Fibroblast of gingiva (primary cell): ENCODE results near the gene LAMA3.
A peak's percentile ranks its signal among the peaks of the same experiment; 100 is the strongest.

Experiments
- DNase-seq: peaks from one replicate; pipeline ENCODE4 v3.0.0-alpha.2; 2011; ENCODE audit warnings: low read depth

LAMA3 gene

DNA sequence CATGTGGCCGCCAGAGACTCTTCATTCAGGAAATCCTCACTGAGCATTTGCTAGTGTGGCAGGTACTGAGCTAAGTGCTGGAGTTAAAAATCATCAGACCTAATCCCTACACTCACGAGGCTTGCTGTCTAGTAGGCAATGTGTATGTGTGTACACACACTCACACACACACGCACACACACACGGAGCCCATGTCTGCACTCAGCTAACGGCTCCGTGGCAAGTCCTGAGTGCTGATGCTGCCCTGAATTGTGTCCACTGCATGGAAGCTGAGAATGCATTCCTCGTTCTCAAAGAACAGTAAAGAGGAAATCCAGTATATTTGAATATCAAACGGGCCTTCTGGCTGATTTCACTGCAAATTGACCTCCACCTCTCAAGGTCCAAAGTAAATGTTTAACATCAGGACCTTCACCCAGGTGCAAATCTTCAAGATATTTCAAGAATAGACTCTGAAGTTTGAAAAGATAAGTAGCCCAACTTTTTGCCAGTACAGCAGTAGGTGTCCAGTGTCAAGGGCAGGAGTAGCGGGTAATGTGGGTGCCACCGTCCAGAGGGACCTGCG, 189.2 kb downstream of the LAMA3 start:
- DNase-seq: no peak

GRCh38 chr18:23879126-23879525, 189.9 kb downstream of the LAMA3 start:
- DNase-seq: no peak

- no peak for DNase-seq
Measured at GRCh38 chr18:23879544-23879943, 190.3 kb downstream of the LAMA3 start.

DNA sequence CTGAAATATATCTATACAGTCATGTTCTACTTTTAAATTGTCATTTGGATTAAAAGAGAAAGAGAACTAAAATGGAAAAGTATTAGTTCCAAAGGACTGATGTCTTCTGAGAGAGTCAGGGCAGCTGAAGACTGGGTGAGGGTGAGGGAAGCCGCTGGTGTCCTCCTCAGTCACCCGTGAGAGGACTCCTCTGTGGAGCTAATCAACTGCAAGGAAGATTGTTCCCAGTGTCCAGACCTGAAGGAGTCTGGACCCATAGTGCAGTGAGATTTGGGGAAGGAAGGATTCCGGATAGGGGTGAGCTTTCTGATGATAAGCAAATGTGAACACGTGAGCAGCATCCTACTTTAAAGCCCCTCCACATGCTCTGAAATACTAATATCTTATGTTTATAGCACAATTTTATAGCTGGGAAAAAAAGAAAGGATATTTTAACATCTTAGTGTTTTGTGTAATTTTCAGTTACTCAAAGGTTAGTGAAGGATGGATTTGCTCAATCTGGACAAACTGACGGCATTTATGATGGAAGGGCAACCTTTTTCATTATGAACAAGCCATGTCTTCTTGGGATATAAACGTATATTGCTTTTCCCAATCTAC, 190.8 kb downstream of the LAMA3 start:
- DNase-seq: no peak

GRCh38 chr18:23880931-23881617, 191.8 kb downstream of the LAMA3 start:
- DNase-seq: no peak

GRCh38 chr18:23881778-23882177, 192.5 kb downstream of the LAMA3 start:
- DNase-seq: no peak

GRCh38 chr18:23882616-23883276, 193.5 kb downstream of the LAMA3 start:
- no peak for DNase-seq

- no peak for DNase-seq
Measured at GRCh38 chr18:23883277-23883790, 194.1 kb downstream of the LAMA3 start.

DNA sequence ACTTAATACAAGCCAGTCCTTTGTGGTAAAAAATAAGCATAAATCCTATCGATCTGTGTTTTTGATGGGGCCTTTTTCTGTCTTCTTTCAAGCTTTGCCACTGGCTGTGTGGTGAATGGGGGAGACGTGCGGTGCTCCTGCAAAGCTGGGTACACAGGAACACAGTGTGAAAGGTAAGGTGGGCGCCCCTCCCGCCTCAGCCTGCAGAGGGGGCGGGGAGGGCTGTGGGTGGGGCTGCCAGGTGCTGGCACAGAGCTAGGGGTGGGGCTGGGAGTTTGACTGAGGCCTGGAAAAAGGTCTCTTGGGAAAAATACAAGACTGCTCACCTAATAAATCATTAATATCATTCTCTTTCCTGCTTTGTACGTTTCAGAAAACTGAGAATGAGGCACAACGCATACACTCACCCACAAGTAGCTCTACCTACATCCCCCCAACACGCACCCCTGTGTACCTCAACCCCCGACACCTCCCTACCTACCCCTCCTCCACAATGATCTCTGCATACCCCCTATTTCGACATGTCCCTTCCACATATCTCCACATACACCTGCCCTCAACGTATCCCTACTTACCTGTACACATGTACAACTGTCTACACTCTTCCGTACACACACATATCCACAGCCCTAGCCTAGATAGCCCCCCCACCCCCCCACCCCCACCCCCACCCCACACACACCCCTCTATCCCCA, 195.6 kb downstream of the LAMA3 start:
- no peak for DNase-seq

DNA sequence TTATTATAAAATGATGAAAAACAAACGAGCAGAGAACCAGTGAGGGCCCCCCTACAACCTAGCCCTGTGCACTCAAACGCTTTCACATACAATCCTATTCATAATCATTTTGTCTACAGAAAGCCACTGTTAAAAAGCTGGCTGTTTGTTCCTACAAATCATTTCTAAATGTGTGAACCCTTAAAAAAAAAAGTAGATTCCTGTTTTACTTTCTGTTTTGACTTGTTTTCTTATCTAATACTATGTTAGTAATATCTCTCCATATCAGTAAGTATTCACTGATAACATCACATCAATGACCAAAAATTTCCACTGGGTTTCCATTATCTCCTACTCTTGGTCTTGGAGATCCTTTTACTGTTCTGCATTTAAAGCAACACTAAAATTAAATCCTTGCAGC, 196.5 kb downstream of the LAMA3 start:
- DNase-seq: no peak

DNA sequence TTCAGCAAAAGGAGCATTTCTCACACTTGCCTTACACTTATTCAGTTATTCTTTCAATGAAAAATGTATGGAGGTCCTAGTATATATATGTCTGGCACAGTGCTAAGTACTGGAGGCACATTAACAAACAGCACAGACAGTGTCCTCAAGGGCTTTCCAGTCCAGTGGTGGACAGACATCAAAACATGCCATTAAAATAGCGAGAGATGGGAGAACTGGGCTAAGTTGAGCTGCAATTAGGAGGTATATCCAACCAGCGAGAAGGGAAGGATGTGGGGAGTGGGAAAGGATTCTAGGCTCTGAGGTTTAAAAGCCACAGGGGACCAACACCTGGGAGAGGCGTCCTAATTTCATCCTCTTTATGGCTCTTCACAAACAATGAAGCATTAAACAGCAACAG, 197.8 kb downstream of the LAMA3 start:
- no peak for DNase-seq

- DNase-seq: peak; percentile 49
Measured at GRCh38 chr18:23887493-23887892, 198.2 kb downstream of the LAMA3 start.

DNA sequence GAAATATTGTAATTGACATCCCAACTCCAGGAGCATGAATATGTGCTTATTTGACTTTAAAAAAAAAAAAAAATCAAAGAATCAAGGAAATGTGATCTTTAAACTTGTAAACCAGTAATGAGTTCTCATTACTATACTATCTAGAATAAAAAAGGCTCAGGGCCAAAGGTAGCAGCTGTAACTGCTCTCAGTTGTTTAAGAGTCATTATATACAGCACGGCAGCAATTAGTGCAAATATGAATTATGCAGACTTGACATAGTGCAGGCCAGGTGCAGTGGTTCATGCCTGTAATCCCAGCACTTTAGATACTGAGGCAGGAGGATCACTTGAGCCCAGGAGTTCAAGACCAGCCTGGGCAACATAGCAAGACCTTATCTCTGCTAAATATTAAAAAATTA, 199.6 kb downstream of the LAMA3 start:
- no peak for DNase-seq

DNA sequence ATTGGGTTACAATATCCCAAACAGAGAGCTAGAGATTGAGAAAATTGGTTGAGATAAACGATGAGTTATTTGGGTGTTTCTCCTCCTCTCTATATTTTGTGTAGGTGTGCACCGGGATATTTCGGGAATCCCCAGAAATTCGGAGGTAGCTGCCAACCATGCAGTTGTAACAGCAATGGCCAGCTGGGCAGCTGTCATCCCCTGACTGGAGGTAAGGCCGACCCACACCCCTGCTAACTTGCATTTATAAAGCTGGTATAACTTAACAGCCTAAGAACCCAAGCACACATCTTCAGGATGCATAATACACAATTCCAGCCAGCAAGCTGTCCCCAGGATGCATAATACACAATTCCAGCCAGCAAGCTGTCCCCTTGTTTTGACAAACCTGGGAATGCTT, 200.7 kb downstream of the LAMA3 start:
- DNase-seq: no peak

DNA sequence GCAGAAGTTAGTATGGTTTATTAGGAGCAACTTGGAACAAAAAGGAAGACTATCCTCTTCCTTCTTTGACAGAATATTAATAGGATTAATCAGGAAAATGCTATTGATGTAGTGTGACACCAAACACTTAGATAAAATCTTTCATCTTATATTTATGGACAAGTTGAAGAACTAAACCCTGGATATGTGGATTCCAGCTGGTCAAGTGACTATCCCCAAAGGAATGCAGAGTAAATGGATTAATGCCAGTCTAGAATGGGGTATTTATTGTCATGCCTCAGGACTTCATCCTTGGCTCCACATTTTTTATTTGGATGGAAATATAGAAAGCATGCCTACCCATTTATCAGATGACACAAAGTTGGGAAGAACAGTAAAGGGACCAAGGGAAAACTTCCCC, 201.3 kb downstream of the LAMA3 start:
- DNase-seq: peak; percentile 52

DNA sequence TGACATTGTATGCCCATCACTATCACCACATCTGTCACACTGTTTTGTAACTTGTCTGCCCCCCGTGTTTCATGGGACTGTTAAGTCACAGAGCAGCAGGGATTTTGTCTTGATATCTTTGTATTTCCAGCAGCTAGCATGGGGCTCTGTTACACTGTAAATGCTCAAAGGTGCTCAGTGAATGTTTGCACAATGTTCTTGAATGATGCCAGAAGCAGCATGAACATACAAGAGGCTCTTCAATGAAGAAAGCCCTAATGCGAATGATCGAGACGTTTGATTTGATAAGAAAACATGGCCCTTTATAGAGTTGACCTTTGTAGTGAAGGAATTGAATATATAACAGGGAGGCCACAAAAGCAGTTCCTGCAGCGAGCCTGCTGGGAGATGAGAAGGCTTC, 204.4 kb downstream of the LAMA3 start:
- DNase-seq: no peak

DNA sequence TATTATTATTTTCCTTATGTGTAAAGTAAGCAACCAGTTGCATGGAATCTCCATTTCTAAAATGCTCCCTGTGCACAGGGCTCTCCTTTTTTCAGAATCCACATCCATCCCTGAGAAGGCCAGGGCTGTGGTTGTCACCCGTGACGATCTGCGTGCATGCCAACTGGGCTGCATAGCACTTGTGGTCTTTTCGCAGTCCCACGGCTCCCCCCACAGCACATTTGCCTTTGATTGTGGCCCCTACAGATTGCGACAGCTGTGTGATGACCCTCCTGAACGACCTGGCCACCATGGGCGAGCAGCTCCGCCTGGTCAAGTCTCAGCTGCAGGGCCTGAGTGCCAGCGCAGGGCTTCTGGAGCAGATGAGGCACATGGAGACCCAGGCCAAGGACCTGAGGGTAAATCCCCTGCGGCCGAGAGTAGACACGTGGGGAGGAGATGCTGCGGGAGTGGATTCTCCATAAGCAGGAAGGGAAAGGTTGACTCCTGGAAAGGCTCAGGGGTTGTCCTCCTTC, 205.5 kb downstream of the LAMA3 start:
- no peak for DNase-seq

GRCh38 chr18:23897291-23897690, 208.0 kb downstream of the LAMA3 start:
- DNase-seq: no peak

DNA sequence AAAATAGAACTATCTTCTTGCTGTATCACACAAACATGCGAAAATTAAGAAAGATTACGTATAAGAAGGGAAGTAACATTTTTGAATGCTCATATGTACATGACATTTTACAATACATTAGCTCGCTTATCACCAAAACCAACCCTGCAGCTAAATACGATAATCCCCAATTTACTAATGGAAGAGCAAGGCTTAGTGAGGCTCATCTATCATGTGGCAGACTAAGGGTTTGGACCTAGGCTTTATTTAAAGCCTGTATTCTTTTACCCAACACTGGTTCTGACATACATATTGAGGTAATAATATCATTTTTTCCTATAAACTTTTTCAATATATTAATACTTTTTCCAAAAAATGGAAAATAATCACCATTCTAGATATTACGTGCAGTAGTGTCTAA, 208.5 kb downstream of the LAMA3 start:
- no peak for DNase-seq

GRCh38 chr18:23900994-23901393, 211.7 kb downstream of the LAMA3 start:
- no peak for DNase-seq

DNA sequence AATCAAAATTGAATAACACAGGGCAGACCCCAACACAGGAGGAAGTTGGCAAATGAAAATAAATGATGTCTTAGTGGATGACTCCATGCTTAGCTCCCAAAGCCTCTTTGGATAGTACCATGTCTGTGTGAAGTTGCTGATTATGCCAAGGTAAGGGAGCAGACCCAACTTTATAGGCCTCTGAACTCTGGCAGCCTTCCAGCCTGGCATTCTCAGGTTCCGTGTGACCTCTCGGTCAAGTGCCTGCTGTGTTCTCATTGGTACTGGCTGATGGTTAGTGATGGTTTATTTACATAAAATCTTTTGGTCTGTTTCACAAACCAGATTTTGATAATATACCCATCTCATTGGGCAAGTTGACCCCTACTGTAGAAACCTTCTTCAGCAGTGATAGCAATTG, 213.1 kb downstream of the LAMA3 start:
- DNase-seq: no peak

DNA sequence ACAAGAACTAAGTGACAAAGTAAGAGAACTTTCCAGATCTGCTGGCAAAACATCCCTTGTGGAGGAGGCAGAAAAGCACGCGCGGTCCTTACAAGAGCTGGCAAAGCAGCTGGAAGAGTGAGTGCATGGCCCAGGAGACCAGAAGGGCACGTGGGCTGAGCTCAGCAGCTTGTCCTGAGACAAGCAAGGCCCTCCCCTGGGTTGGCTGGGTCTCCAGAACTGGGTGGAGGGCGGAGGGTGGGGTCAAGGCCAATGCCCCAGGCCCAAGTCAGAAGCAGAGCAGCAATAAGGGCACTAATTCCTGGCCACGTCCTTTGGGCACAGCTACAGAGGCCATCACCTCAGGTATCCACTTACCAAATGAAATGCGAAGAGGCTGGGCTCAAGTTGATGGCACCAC, 214.7 kb downstream of the LAMA3 start:
- DNase-seq: no peak
